ENCODE data around the gene INPP5B. TPM values are rescaled to one million over a fixed set of nuclear protein-coding genes. Genes with fewer than 3 reads are reported as not detected.
"Not testable (repeated sequence)": the region's sequence is repeated elsewhere in the genome, so short reads cannot be mapped to it uniquely, and the experiment has no call there.

Gene INPP5B
- total and polyA plus RNA-seq, 2 donors (not counting 1 experiment from before 2014, with no cell fraction given) = 23.6 to 55.0 TPM

DNA sequence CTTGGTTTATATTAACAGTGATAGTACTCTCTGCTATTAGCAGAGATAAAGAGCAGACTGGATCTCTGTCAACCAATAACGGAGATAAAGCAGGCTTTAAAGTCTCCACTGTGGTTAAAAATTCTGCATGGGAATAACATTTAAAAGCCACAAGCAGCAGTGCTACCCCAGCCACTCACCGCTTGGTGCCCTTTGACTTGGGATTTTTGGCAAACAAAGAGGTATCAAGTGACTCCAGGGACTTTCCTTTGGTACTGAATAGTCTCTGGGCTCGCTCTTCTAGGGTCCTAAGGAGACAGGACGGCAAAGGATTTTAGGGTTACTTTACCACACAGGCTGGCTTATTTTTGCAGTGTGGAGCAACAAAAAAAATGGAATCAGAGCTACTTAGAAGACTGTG, 31.7 kb upstream of the INPP5B start:
- TF ChIP-seq, protein P1, sequence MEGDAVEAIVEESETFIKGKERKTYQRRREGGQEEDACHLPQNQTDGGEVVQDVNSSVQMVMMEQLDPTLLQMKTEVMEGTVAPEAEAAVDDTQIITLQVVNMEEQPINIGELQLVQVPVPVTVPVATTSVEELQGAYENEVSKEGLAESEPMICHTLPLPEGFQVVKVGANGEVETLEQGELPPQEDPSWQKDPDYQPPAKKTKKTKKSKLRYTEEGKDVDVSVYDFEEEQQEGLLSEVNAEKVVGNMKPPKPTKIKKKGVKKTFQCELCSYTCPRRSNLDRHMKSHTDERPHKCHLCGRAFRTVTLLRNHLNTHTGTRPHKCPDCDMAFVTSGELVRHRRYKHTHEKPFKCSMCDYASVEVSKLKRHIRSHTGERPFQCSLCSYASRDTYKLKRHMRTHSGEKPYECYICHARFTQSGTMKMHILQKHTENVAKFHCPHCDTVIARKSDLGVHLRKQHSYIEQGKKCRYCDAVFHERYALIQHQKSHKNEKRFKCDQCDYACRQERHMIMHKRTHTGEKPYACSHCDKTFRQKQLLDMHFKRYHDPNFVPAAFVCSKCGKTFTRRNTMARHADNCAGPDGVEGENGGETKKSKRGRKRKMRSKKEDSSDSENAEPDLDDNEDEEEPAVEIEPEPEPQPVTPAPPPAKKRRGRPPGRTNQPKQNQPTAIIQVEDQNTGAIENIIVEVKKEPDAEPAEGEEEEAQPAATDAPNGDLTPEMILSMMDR (conservative IDR thresholded peaks at IDR 0.05 in 1 of 2, IDR thresholded peaks at IDR 0.05 in 1 of 2; ENCODE audit: low read depth in 1 of 2, low read length in 2 of 2) = no peak
- no peak for TF ChIP-seq EZH2 (IDR thresholded peaks at IDR 0.05; ENCODE audit: low read length, missing control alignments)
- Histone ChIP-seq H3K4me3 (replicated peaks in 1 of 4; ENCODE audit: control extremely low read depth in 1 of 4, insufficient read depth in 1 of 4, low read depth in 3 of 4, low read length in 4 of 4) (no peak overlapping the region), H3K27ac (ENCODE audit: insufficient read depth, low read length) (no peak overlapping the region), H3K36me3 (ENCODE audit: control insufficient read depth, insufficient read depth, low read length) (peaks cover 12% of the 10 kb centered on the region), H3K79me2 (ENCODE audit: control insufficient read depth, insufficient read depth, low read length) (no peaks in the 10 kb centered on the region), H3K9me3 (ENCODE audit: control insufficient read depth, insufficient read depth, low read depth, low read length) (no peaks in the 10 kb centered on the region), H3K9ac (ENCODE audit: insufficient read depth, low read length) (no peak overlapping the region), H3K4me1 (ENCODE audit: control insufficient read depth, extremely low read depth, insufficient read depth, low read length) (no peaks in the 10 kb centered on the region), H3K27me3 (ENCODE audit: control insufficient read depth, insufficient read depth, low read length) (no peaks in the 10 kb centered on the region), H4K20me1 (ENCODE audit: control insufficient read depth, extremely low read depth, insufficient read depth, low read length) (no peaks in the 10 kb centered on the region), H2AFZ (ENCODE audit: low read length) (no peak overlapping the region), H3K4me2 (ENCODE audit: extremely low read depth, insufficient read depth, low read length) (no peak overlapping the region)
- no peak for DNase-seq (ENCODE audit: low read depth in 2 of 2)

DNA sequence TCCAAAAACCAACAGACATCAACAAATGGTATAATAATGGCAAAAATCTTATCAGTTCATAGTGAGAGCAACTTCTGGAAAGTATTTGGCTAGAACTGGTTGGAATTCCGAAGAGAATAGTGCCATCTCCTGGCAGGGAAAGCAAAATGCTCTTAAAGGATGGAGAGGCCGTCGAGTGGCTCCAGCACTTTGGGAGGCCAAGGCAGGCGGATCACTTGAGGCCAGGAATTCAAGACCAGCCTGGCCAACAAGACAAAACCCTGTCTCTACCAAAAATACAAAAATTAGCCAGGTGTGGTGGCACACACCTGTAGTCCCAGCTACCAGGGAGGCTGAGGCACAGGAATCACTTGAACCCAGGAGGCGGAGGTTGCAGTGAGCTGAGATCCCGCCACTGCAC, 28.2 kb upstream of the INPP5B start:
- not testable (repeated sequence) for H3K27me3 ChIP-seq (ENCODE audit: control insufficient read depth, insufficient read depth, low read length); H3K9me3 ChIP-seq (ENCODE audit: control insufficient read depth, insufficient read depth, low read depth, low read length); H3K4me1 ChIP-seq (ENCODE audit: control insufficient read depth, extremely low read depth, insufficient read depth, low read length); H3K27ac ChIP-seq (ENCODE audit: insufficient read depth, low read length); H3K36me3 ChIP-seq (ENCODE audit: control insufficient read depth, insufficient read depth, low read length); H3K79me2 ChIP-seq (ENCODE audit: control insufficient read depth, insufficient read depth, low read length); H2AFZ ChIP-seq (ENCODE audit: low read length); H3K4me2 ChIP-seq (ENCODE audit: extremely low read depth, insufficient read depth, low read length); H3K4me3 ChIP-seq (replicated peaks in 1 of 4; ENCODE audit: control extremely low read depth in 1 of 4, insufficient read depth in 1 of 4, low read depth in 3 of 4, low read length in 4 of 4); H3K9ac ChIP-seq (ENCODE audit: insufficient read depth, low read length); H4K20me1 ChIP-seq (ENCODE audit: control insufficient read depth, extremely low read depth, insufficient read depth, low read length)
- DNase-seq (ENCODE audit: low read depth in 2 of 2) = peak; percentile 51 to 62
- TF ChIP-seq, protein P1 (conservative IDR thresholded peaks at IDR 0.05 in 1 of 2, IDR thresholded peaks at IDR 0.05 in 1 of 2; ENCODE audit: low read depth in 1 of 2, low read length in 2 of 2) = peak; percentile 51 to 66

- Histone ChIP-seq H3K9ac (ENCODE audit: insufficient read depth, low read length) (no peak overlapping the region), H3K9me3 (ENCODE audit: control insufficient read depth, insufficient read depth, low read depth, low read length) (no peaks in the 10 kb centered on the region), H3K79me2 (ENCODE audit: control insufficient read depth, insufficient read depth, low read length) (no peaks in the 10 kb centered on the region), H2AFZ (ENCODE audit: low read length) (no peak overlapping the region), H3K27me3 (ENCODE audit: control insufficient read depth, insufficient read depth, low read length) (no peaks in the 10 kb centered on the region), H3K4me3 (replicated peaks in 1 of 4; ENCODE audit: control extremely low read depth in 1 of 4, insufficient read depth in 1 of 4, low read depth in 3 of 4, low read length in 4 of 4) (no peak overlapping the region), H3K36me3 (ENCODE audit: control insufficient read depth, insufficient read depth, low read length) (peaks cover 8% of the 10 kb centered on the region), H4K20me1 (ENCODE audit: control insufficient read depth, extremely low read depth, insufficient read depth, low read length) (no peaks in the 10 kb centered on the region), H3K4me1 (ENCODE audit: control insufficient read depth, extremely low read depth, insufficient read depth, low read length) (no peaks in the 10 kb centered on the region), H3K27ac (ENCODE audit: insufficient read depth, low read length) (no peak overlapping the region), H3K4me2 (ENCODE audit: extremely low read depth, insufficient read depth, low read length) (no peak overlapping the region)
- no peak for DNase-seq (ENCODE audit: low read depth in 2 of 2)
- no peak for TF ChIP-seq EZH2 (IDR thresholded peaks at IDR 0.05; ENCODE audit: low read length, missing control alignments)
Measured at GRCh38 chr1:37974567-37974966, 27.7 kb upstream of the INPP5B start.

GRCh38 chr1:37973684-37974083, 26.8 kb upstream of the INPP5B start:
- not testable (repeated sequence) for H4K20me1 ChIP-seq (ENCODE audit: control insufficient read depth, extremely low read depth, insufficient read depth, low read length); H2AFZ ChIP-seq (ENCODE audit: low read length); H3K4me1 ChIP-seq (ENCODE audit: control insufficient read depth, extremely low read depth, insufficient read depth, low read length); DNase-seq (ENCODE audit: low read depth in 2 of 2); H3K4me2 ChIP-seq (ENCODE audit: extremely low read depth, insufficient read depth, low read length); H3K79me2 ChIP-seq (ENCODE audit: control insufficient read depth, insufficient read depth, low read length); H3K27me3 ChIP-seq (ENCODE audit: control insufficient read depth, insufficient read depth, low read length); H3K27ac ChIP-seq (ENCODE audit: insufficient read depth, low read length); H3K36me3 ChIP-seq (ENCODE audit: control insufficient read depth, insufficient read depth, low read length); H3K9me3 ChIP-seq (ENCODE audit: control insufficient read depth, insufficient read depth, low read depth, low read length); H3K9ac ChIP-seq (ENCODE audit: insufficient read depth, low read length); H3K4me3 ChIP-seq (replicated peaks in 1 of 4; ENCODE audit: control extremely low read depth in 1 of 4, insufficient read depth in 1 of 4, low read depth in 3 of 4, low read length in 4 of 4)
